ENCODE data around the gene OR52R1.

The OR52R1 gene

GRCh38 chr11:4782454-4782853 is 21.7 kb downstream of the OR52R1 start:
- no peak for DNase-seq
- no peak for TF ChIP-seq GATA1 (IDR thresholded peaks at IDR 0.05; ENCODE audit: low read depth, low read length)

GRCh38 chr11:4769838-4770237 is 34.3 kb downstream of the OR52R1 start, which contains the start of gene OR51F1:
OR51F1 (minus strand) TSS chr11:4769938; CDS start chr11:4769938, 0 bp downstream.
- TF ChIP-seq GATA1 (IDR thresholded peaks at IDR 0.05; ENCODE audit: low read depth, low read length) (no peak), POLR2A (IDR thresholded peaks at IDR 0.05; ENCODE audit: low read length) (no peak)
- no peak for DNase-seq

DNA sequence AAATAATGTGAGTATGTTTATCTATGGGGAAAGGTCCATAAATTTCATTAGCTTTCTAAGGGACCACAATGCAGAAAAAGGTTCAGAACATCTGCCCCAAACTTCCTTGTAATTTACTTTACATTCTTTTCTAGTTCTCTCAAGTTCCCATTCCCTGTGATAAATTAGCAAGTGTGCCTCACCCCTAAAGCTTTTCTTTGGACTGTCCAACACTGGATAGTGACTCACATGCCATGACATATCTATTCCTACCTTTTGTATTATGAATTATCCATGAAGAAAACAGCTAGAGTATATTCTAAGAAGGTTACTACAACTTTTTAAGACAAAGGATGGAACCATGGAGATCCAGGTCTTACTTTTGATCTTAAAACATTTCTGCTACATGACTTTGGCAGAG is 36.1 kb downstream of the OR52R1 start:
- DNase-seq: no peak
- no peak for TF ChIP-seq POLR2A (IDR thresholded peaks at IDR 0.05; ENCODE audit: low read length)
- no peak for TF ChIP-seq GATA1 (IDR thresholded peaks at IDR 0.05; ENCODE audit: low read depth, low read length)

GRCh38 chr11:4766420-4767043 is 37.6 kb downstream of the OR52R1 start:
- no peak for DNase-seq
- TF ChIP-seq GATA1 (IDR thresholded peaks at IDR 0.05; ENCODE audit: low read depth, low read length): no peak
- TF ChIP-seq POLR2A (IDR thresholded peaks at IDR 0.05; ENCODE audit: low read length): no peak

DNA sequence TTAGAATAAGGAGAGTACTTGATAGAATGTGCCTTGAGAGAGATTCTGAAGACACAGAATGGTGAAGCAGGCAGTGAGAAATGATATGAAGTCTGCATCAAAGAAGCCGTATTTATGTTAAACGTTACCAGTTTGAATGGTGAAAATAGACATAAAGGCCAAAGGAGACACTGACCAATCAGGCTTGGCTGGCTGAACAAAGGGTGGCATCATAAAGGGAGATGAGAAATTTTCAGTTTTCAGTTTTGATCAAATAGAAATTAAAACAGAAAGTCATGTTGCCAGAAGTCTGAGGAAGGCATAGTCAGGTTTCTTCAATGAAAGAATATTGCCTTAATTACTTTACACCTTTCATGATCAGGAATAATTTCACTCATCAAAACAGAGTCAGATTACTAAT is 41.1 kb downstream of the OR52R1 start:
- no peak for TF ChIP-seq GATA1 (IDR thresholded peaks at IDR 0.05; ENCODE audit: low read depth, low read length)
- no peak for TF ChIP-seq POLR2A (IDR thresholded peaks at IDR 0.05; ENCODE audit: low read length)
- DNase-seq: no peak
